ENCODE data around the gene ARHGAP6. TPM values are rescaled to one million over a fixed set of nuclear protein-coding genes. Genes with fewer than 3 reads are reported as not detected.

ARHGAP6 gene
- total and polyA plus RNA-seq, 9 of the 15 experiments (the other 6 are each of a cell fraction or from before 2014, with no cell fraction given): 12.5 to 63.6 (median 41.8) TPM

DNA sequence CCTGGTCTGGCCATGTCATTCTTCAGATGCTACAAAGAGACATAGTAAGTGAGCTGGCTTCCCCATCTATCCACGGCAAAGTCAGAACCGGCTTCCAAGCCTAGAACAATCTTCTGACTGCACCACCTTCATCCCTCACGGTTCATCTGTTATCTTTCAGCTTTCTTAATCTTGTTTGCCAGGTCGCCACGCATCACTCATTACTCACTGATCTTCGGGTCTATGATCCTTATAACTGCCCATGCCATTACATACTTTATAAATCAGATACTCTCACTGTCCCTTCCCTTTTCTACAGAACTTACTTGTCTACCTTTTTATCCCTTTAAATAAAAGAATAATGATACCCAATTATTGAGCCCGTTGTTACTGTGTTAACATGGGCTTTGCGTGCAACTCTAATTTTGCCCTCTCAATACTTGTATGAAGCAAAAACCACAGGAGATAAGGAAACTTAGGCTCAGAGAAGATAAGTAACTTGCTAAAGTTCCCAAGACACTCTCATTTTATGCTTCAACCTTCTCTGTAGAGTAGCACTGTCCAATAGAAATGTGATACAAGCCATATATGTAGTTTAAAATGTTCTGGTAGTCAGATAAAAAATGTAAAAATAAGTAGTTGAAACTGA lies 200.8 kb downstream of the ARHGAP6 start (continued):
- TF ChIP-seq ZNF717 (CRISPR knock-in tag; IDR thresholded peaks at IDR 0.05) (no peak), ZNF436 (CRISPR knock-in tag; IDR thresholded peaks at IDR 0.05) (no peak), ZC3H8 (IDR thresholded peaks at IDR 0.05) (no peak), HDAC8 (tag; IDR thresholded peaks at IDR 0.05) (no peak), SMARCA4 (IDR thresholded peaks at IDR 0.05) (peak; percentile 85), GATA2 (CRISPR knock-in tag; IDR thresholded peaks at IDR 0.05) (peak; percentile 49; the same call in 1 of the 2 replicates)
- TF ChIP-seq, protein P1, sequence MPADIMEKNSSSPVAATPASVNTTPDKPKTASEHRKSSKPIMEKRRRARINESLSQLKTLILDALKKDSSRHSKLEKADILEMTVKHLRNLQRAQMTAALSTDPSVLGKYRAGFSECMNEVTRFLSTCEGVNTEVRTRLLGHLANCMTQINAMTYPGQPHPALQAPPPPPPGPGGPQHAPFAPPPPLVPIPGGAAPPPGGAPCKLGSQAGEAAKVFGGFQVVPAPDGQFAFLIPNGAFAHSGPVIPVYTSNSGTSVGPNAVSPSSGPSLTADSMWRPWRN (IDR thresholded peaks at IDR 0.05; ENCODE audit: low read depth): peak; percentile 19; the same call in 1 of the 2 replicates

DNA sequence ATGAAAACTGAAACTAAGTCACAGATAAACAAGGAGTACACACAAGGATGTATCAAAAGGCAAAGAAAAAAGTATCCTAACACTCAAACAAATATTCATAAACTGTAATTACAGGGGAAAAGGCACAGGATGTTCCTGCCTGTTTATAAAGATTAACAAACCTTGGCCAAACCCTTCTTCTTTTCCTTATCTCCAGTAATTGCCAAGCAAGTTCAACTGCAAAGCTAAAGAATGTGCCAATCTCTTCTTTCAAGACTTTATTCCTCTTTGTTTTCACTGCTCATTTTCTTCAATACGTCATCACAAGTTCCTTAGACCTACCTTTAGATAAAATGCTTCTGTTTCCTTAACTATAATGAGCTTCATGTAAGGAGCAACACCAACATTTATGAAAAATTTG lies 201.3 kb downstream of the ARHGAP6 start:
- H3K9me1 ChIP-seq (ENCODE audit: control insufficient read depth, insufficient read depth, low read length): no peaks in the 10 kb centered on the region
- peak overlapping the region; percentile 57 for H3K4me2 ChIP-seq (ENCODE audit: insufficient read depth, low read length)
- no peak overlapping the region for H3K4me3 ChIP-seq
- no peaks in the 10 kb centered on the region for H3K36me3 ChIP-seq (ENCODE audit: control insufficient read depth, insufficient read depth, low read length)
- no peak overlapping the region; the same call in 2 of the 3 replicates for H3K27ac ChIP-seq (ENCODE audit: extremely low read depth, low read depth, low read length)
- no TSS peak for BruUV-seq (replicated peaks)
- TF ChIP-seq ZFX (CRISPR knock-in tag; IDR thresholded peaks at IDR 0.05): no peak
- no peak for TF ChIP-seq ZNF668 (CRISPR knock-in tag; IDR thresholded peaks at IDR 0.05)
- TF ChIP-seq ZNF121 (CRISPR knock-in tag; conservative IDR thresholded peaks at IDR 0.05): no peak
- TF ChIP-seq, protein P2, sequence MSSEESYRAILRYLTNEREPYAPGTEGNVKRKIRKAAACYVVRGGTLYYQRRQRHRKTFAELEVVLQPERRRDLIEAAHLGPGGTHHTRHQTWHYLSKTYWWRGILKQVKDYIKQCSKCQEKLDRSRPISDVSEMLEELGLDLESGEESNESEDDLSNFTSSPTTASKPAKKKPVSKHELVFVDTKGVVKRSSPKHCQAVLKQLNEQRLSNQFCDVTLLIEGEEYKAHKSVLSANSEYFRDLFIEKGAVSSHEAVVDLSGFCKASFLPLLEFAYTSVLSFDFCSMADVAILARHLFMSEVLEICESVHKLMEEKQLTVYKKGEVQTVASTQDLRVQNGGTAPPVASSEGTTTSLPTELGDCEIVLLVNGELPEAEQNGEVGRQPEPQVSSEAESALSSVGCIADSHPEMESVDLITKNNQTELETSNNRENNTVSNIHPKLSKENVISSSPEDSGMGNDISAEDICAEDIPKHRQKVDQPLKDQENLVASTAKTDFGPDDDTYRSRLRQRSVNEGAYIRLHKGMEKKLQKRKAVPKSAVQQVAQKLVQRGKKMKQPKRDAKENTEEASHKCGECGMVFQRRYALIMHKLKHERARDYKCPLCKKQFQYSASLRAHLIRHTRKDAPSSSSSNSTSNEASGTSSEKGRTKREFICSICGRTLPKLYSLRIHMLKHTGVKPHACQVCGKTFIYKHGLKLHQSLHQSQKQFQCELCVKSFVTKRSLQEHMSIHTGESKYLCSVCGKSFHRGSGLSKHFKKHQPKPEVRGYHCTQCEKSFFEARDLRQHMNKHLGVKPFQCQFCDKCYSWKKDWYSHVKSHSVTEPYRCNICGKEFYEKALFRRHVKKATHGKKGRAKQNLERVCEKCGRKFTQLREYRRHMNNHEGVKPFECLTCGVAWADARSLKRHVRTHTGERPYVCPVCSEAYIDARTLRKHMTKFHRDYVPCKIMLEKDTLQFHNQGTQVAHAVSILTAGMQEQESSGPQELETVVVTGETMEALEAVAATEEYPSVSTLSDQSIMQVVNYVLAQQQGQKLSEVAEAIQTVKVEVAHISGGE (CRISPR knock-in tag; IDR thresholded peaks at IDR 0.05): no peak
- peak; percentile 3 for TF ChIP-seq CCNT2 (IDR thresholded peaks at IDR 0.05; ENCODE audit: borderline replicate concordance, extremely low read depth, insufficient read length, low read depth, low read length)
- no peak for TF ChIP-seq SMAD4 (CRISPR knock-in tag; conservative IDR thresholded peaks at IDR 0.05)
- no peak for TF ChIP-seq HDAC8 (tag; IDR thresholded peaks at IDR 0.05)
- no peaks in the 10 kb centered on the region; the same call in 1 of the 2 replicates for H3K9me3 ChIP-seq (replicated peaks; ENCODE audit: control insufficient read depth, insufficient read depth, low read depth, low read length)
- no peaks in the 10 kb centered on the region for H4K20me1 ChIP-seq (replicated peaks; ENCODE audit: control insufficient read depth, insufficient read depth, low read length)
- intact Hi-C loops (cut with micrococcal nuclease) (loop anchor here (5.0 to 10.0 kb wide), 4 partner anchors 38 to 322 kb away; no protein-coding TSS in a partner anchor), in situ Hi-C loops (cut with MboI) (no loop called here)
- ChIA-PET CTCF (ENCODE audit: low intra/inter-chr PET ratio) (no interaction called here), POLR2A (interaction anchor here (0.6 to 1.3 kb wide), 2 partner anchors 26 to 32 kb away, joined by 3 to 4 read pairs; no protein-coding TSS in a partner anchor)
- WGBS (ENCODE audit: insufficient coverage, low coverage, missing lambda C conversion rate): 0% methylated on average over 1 of the region's 1 CpG
- peaks cover 12 to 58% of the 10 kb centered on the region in 2 experiments; a peak in 4 of 5 replicates for H3K4me1 ChIP-seq (replicated peaks in 1 of 2; ENCODE audit: control insufficient read depth in 2 of 2, insufficient read depth in 2 of 2, low read length in 2 of 2)
- ATAC-seq (no peak), DNase-seq (ENCODE audit: extremely low read depth in 1 of 4, low spot score in 3 of 4) (no peak), FAIRE-seq (no peak)
- no peaks in the 10 kb centered on the region for H3K27me3 ChIP-seq (ENCODE audit: control insufficient read depth in 2 of 2, insufficient read depth in 2 of 2, low read length in 2 of 2)
- H2AFZ ChIP-seq (ENCODE audit: low read depth, low read length): 0 out of 2 replicates have a peak overlapping the region, but pooled peaks have one; percentile 61
- no peaks in the 10 kb centered on the region for H3K79me2 ChIP-seq (ENCODE audit: control insufficient read depth, insufficient read depth, low read length)
- H3K9ac ChIP-seq (ENCODE audit: insufficient read depth in 1 of 2, low read depth in 2 of 2, low read length in 2 of 2): no peak overlapping the region; a peak in 1 of 4 replicates
